Cardiac fibroblast (primary cell): Measurements from ENCODE around the gene SCD.

Source experiments
- DNase-seq, 2 donors: peaks; one replicate each; pipeline versions ENCODE4 v3.0.0 to v3.0.0-alpha.2; 2010; ENCODE audit warnings: low read depth in 2 of 2
- H3K4me3 ChIP-seq, 2 donors: replicated peaks in 1 of 2; 1 replicate in 1 of 2; 2 replicates in 1 of 2; pipeline ENCODE4 v1.5.1; 2011; ENCODE audit warnings: low read depth in 2 of 2, low read length in 2 of 2, mild to moderate bottlenecking in 2 of 2, moderate library complexity in 1 of 2
- CTCF ChIP-seq: IDR thresholded peaks from one replicate; pipeline ENCODE4 v1.5.1; 2011; ENCODE audit warnings: low read depth, mild to moderate bottlenecking, low read length, inconsistent platforms

SCD gene

GRCh38 chr10:100345570-100346330 is 1.3 kb upstream of the SCD start:
- no peak for TF ChIP-seq CTCF
- peak overlapping the region; percentile 93 to 95 for H3K4me3 ChIP-seq
- peak; percentile 82 to 91 for DNase-seq

- TF ChIP-seq CTCF = no peak
- H3K4me3 ChIP-seq = peak overlapping the region; percentile 93 to 95
- peak; percentile 75 to 78 for DNase-seq
These were observed 675 bp upstream of the SCD start for GRCh38 chr10:100346351-100346764.

- TF ChIP-seq CTCF = no peak
- peak overlapping the region; percentile 93 to 95 for H3K4me3 ChIP-seq
- DNase-seq = no peak
These were observed 649 bp downstream of the SCD start for GRCh38 chr10:100347568-100348195.

GRCh38 chr10:100348389-100348927 is 1.4 kb downstream of the SCD start:
- peak overlapping the region; percentile 93 to 95 for H3K4me3 ChIP-seq
- DNase-seq = no peak
- TF ChIP-seq CTCF = no peak

- TF ChIP-seq CTCF = no peak
- H3K4me3 ChIP-seq = peak overlapping the region; percentile 93 to 95
- no peak for DNase-seq
These were observed 2.1 kb downstream of the SCD start for GRCh38 chr10:100349087-100349486.

GRCh38 chr10:100349672-100350071 is 2.6 kb downstream of the SCD start:
- no peak for DNase-seq
- TF ChIP-seq CTCF = no peak
- H3K4me3 ChIP-seq = peak overlapping the region; percentile 93 to 95
